HG02840 (cell line): ENCODE measurements around the gene EDDM13.
"Not testable (repeated sequence)": the region's sequence is repeated elsewhere in the genome, so short reads cannot be mapped to it uniquely, and the experiment has no call there.

ENCODE experiments used
- ATAC-seq: cut with Tn5 transposase; IDR thresholded peaks from one replicate; pipeline ENCODE4 v1.9.1; 2021; ENCODE audit warnings: mild to moderate bottlenecking, moderate library complexity, moderate number of reproducible peaks; ENCODE audit not compliant: unreplicated experiment, low FRiP score

Gene EDDM13, protein sequence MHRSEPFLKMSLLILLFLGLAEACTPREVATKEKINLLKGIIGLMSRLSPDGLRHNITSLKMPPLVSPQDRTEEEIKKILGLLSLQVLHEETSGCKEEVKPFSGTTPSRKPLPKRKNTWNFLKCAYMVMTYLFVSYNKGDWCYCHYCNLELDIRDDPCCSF

DNA sequence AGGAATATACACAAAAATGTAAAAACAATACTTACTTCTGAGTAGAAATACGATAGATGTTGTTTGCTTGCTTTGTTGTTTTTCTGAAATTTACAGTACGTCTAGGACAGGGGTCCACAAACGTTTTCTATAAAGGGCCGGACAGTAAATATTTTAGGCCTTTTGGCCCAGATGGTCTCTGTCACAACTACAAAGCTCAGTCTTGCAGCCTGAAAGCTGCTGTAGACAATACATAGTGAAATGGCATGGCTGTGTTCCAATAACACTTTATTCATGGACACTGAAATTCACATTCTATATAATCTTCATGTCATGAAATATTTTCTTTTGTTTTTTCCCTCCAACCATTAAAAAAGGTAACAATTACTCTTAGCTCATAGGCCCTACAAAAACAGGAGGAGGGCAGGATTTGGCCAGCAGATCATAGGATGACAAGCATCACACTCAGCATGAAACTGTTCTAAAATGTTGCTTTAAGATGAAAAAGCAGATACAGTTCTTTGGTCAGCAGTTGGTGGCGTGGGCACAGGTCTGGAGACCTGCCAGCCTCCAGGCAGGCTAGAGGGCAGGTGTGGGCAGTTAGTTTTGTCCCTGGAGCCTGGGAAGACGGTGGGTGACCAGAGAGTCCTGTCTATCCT is at the start of gene EDDM13:
TSS of gene EDDM13 (plus strand) at position 588 of the 638 bp plus-strand sequence. CDS start 87 bp downstream, outside the sequence.
- ATAC-seq = no peak

DNA sequence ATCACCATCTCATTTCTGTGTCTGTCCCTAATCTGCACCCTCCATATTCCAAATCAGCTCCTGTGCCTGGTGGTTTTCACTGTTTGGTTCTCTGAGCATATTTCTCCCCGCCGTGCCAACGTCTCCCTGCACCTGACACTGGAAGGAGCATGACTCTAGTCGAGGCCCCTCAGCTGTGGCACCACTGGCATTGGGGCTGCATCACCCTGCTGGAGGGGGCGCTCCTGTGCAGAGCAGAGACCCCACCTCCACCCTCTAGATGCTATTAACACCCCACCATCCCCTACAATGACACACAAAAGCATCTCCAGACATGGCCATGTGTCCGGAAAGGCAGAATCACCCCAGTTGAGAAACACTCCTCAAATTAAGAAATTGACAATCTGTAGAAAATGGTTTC is 49.6 kb upstream of the EDDM13 start:
- no peak for ATAC-seq

DNA sequence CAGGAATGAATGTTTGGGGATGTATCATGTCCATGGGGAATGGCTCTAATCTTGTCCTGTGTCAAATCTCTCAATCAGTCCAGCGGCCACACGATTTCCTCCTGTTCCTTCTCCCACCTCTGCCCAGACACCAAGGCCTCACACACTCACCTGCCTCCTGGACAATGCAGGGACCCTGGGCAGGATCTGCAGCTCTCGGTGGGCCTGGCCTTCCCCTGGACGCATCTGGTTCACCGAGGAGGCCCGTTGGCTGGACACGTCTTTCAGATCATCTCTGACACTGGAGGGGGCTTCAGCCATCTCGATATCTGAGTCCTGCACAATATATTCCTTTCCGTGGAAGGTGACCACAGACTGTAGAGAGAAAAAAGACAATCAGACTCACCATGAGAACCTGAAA is 49.1 kb upstream of the EDDM13 start:
- no peak for ATAC-seq

DNA sequence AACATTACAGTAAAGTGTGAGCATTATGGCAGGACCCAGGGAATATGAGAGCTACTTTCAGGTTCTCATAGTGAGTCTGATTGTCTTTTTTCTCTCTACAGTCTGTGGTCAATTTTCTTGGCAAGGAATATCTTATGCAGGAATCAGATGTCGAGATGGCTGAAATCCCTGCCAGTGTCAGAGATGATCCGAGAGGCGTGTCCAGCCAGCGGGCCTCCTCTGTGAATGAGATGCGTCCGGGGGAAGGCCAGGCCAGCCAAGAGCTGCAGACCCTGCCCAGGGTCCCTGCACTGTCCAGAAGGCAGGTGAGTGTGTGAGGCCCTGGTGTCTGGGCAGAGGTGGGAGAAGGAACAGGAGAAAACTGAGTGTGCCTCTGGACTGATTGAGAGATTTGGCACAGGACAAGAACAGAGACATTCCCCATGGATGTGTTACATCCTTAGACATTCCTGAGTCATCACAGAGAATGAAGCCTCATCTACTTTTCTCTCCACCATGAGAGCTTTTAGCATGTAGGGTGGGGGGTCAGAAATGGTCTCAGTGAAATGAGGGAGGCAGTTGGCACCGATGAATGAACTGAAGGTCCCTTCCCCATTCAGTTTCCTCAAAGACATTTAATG is 27.3 kb upstream of the EDDM13 start:
- no peak for ATAC-seq

DNA sequence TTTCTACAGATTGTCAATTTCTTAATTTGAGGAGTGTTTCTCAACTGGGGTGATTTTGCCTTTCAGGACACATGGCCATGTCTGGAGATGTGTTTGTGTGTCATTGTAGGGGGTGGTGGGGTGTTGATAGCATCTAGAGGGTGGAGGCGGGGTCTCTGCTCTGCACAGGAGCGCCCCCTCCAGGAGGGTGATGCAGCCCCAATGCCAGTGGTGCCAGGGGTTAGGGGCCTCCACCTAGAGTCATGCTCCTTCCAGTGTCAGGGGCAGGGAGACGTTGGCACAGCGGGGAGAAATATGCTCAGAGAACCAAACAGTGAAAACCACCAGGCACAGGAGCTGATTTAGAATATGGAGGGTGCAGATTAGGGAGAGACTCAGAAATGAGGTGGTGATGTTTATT is 26.8 kb upstream of the EDDM13 start:
- ATAC-seq = not testable (repeated sequence)

DNA sequence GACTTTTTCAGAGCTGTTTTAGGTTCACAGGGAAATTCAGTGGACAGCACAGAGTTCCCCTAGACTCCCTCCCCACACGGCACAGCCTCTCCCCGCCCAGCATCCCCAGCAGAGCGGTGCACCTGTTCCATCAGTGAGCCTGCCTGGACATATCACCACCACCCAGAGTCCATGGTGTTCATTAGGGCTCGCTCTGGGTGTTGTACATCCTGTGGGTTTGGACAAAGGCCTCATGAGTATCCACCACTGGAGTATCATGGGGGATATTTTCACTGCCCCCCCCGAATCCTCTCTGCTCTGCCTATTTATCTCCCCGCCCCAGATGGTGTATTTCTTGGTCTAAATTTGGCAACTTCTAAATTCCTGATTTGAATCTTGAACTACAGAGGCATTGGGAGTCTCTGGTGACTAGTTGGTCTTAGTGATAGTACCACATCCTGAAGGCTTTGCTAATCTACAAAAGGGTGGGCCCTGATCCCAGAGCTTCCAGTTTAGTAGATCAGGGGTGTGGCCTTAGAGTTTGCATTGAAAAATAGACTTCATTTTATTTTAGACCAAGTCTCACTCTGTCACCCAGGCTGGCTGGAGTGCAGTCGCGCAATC is 23.7 kb upstream of the EDDM13 start:
- not testable (repeated sequence) for ATAC-seq

DNA sequence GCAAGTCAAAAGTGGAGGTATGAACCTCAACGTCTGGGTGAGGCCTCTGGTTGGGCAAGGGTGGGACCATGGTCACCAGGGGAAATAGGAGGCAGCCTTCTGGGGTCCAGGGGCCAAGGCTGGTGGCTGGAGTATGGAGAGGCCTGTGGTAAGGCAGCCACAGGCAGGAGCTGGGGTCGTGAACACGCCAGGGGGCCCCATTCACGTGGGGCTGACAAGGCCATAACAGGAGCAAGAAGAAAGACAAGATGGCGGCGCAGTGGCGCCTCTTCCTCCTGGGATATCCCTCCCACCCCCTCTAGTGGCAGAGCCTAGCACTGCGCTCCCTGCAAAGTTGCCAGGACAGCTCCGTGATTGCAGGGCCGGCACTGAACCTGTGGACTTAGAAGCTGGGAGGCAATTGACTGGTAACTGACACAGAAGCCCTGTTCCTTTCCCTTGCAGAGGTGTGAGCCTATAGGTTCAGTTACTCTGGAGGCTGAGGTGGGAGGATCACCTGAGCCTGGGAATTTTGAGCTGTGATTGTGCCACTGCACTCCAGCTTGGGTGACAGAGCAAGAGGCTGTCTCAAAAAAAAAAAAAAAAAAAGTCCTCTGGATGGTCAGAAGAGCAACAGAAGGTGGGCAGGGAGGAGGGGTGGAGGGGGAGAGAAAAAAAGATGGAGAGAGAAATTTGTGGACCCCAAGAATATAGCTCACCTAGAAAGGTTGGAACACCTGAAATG is 19.7 kb upstream of the EDDM13 start:
- no peak for ATAC-seq

DNA sequence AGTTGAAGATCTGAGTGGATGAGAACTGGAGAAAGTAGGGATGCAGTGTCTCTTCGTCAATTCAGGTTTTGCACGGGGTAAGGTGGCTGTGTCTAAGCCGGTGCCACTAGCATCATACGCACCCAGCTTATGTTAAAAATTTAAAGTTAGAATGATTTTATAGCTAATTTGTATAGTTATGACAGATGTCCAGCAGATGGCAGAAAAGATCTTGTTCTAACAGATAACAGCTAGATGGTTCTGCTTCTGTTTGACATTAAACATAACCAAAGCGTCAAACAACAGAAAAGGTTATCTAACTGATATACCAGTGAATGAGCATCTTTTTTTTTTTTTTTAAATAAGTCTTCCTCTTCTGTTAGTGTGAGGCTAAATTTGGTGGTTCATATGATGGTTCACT is 18.8 kb upstream of the EDDM13 start:
- no peak for ATAC-seq

DNA sequence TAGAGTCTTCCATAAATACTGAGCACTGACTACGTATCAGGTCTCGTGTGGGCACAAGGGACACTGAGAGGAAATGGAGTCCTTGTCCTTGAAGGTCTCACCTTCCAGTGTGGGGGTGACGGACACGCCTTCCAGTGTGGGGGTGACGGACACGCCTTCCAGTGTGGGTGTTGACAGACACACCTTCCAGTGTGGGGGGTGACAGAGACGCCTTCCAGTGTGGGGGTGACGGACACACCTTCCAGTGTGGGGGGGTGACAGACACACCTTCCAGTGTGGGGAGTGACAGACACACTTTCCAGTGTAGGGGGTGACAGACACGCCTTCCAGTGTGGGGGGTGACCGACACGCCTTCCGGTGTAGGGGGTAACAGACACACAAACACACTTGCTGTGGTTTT is 14.3 kb upstream of the EDDM13 start:
- no peak for ATAC-seq

DNA sequence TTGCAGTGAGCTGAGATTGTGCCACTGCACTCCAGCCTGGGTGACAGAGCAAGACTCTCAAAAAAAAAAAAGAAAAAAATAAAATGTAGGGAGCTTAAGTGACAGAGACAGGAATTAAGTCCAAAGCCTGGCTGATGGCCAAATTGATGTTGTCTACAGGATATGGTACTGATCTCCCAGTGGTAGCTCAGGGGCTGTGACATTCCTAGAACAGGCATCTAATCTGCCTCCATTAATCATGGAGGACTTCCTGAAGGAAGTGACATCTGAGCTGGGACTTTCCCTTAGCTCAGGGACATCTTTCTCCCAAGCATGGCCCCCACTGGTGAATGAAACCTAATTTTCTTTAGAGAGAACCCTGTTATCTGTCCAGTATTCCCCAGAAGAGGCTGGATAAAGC is 11.4 kb upstream of the EDDM13 start:
- ATAC-seq = no peak

DNA sequence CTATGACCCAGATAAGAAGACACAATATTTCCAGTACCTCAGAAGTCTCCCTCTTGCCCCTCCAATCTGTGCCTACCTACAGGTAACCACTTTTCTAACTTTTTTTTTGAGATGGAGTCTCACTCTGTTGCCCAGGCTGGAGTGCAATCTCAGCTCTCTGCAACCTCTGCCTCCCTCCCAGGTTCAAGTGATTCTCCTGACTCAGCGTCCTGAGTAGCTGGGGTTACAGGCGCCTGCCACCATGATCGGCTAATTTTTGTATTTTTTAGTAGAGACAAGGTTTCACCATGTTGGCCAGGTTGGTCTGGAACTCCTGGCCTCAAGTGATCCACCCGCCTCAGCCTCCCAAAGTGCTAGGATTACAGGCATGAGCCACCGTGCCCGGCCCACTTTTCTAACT is 10.6 kb upstream of the EDDM13 start:
- not testable (repeated sequence) for ATAC-seq

DNA sequence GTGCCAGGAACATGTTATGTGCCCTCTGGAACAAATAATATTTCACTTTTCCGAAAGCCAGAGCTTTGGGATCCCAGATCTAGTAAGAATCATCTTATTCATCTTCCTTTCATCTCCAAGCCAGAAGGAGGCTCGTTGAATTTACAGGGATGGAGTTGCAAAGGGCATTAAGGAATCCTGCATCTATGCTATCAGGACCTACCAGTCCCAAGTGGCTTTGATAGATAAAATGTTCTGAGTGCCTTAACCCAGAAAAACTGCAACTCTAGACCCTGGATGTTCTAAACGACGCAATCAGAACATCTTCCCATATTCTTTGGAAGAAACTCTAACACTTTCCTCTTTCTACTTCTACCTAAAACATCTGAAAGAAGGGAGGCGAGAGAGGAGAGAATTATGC is 9.2 kb upstream of the EDDM13 start:
- no peak for ATAC-seq

DNA sequence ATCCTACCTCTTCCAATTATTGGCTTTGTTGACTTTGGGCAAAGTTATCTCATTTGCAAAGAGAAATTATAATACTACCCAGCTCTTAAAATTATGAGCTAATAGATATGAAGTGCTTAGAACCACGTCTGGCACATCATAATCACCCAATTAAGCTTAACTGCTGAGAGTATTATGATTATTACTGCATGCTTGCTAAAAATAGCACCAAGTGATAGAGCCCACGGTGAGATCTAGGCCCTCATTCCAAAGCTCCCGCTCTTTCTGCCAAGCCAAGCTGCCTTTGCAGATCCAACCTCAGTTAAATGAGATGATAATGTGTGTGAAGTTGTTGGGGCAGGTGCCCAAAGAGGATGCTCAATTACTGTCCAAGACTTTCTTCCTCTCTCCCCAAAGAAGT is 6.5 kb upstream of the EDDM13 start:
- ATAC-seq = no peak

DNA sequence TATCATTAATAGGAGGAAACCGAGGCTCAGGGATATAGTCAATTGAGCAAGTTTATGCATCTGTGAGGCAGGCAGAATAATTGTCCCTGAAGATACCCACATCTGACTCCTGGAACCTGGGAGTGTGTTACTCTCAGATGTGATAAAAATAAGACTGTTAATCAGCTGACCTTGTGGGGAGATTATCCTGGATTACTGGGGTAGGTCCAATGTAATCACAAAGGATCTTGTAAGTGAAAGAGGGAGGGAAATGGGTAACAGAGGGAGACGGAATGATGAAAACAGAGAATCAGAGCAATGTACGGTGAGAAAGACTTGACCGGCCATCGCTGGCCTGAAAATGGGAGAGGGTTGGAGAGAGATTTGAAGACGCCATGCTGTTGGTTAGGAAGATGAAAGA is 3.2 kb upstream of the EDDM13 start:
- ATAC-seq = no peak

DNA sequence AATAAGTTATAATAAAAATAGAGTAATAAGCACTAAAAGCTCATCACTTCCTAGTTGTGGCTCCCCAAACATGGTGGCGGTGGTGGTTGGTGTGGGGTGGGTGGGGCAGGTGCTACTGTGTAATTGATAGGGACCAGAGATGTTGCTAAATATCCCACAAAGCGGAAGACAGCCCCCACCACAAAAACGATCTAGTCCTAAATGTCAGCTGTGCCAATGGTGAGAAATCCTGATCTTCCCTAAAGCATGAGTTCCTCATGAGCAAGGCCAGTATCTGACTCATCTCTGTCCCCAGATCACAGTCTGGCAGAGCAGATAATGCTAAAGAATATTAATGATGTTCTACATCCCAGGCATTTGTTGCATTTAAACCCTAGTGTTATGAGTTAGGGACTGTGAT is 1.9 kb upstream of the EDDM13 start:
- no peak for ATAC-seq

DNA sequence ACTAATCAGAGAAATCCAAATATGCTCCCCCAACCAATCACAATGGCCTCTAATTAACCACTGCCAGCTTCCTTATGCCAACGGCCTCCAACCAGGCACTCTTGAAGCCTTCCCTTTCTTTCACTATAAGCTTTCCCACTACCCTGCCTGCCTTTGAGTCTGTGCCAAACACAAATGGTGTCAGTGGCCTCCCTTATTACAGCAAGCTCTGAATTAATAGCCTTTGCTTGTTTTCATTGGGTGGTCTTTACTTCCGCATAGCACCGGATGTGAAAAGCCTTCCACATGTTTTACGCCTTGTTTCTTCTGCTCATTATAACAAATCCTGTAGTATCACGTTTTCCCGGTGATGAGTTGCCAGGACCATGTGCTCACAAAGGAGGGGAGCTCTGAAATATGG is 1.4 kb upstream of the EDDM13 start:
- ATAC-seq = no peak

DNA sequence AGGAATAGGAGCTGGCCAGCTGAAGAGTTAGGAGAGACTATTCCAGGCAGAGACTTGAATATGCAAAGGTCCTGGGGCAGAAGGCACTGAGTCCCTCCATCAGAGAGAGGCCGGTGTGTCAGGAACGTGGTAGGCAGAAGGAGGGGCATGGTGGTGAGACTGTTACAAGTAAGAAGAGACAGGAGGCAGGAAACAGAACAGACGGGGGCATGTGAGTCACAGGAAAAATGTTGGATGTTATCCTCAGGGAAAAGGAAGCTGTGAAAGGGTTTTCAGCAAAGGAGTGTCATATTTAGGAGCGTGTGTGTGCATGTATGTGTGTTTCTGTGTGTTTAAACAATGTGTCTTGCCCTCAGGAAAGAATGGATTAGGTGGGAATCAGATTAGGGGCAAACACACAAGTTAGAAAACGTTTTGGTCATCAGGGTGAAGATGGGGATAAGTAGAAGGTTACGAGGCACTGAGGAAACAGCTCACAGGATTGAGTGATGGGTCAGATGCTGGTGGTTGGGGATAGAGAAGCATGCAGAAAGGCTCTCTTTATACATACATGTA is 1.1 kb downstream of the EDDM13 start:
- no peak for ATAC-seq

DNA sequence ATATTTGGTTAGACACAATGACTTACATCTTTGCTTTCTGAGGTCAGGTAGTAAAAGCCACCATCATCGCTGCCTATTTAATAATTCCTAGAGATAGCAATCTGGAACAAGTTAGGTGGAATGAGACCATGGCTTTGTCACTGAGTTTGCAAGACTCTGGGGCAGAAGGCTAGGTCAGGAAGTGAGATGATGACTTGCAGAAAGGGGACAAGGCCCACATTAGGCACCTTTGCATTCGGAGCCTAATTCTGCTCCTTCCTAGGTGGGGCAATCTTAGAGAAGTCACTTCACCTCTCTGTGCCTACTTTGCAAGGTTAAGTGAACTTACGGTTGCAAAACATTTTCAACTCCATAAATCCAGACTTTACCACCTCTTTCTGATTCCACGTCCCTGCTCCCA is 10.3 kb downstream of the EDDM13 start:
- no peak for ATAC-seq

DNA sequence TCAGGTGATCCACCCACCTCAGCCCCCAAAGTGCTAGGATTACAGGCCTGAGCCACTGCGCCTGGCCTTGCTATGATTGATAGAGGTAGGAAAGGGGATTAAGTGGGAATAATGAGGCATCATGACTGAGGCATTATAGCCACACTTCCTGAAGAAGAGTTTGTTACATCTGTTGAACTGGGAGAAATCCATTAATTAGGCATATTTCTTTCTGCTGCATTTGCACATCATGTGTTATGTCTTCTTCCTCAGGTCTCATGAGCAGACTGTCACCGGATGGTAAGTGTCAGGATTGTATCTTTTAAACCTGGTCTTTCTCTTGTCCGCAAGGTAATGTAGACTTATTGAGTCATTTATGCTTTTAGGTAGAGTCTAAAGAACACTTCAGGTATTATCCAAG is 12.2 kb downstream of the EDDM13 start:
- ATAC-seq = no peak

DNA sequence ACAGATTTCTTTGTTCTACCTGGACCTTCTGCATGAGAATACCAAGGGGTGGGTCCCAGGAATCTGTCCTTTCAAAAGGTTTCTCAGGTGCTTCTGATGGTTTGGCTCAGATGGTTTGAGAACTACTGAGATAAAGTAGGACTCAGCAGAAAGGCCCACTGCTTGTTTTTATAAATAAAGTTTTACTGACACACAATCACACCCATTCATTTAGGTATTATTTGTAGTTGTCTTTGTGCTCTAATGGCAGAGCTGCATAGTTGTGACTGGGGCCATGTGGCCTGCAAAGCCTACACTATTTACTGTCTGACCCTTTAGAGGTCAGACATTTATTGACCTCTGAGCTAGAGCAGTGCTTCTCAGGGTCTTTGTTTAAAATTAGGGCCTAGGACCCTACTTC is 17.6 kb downstream of the EDDM13 start:
- no peak for ATAC-seq

DNA sequence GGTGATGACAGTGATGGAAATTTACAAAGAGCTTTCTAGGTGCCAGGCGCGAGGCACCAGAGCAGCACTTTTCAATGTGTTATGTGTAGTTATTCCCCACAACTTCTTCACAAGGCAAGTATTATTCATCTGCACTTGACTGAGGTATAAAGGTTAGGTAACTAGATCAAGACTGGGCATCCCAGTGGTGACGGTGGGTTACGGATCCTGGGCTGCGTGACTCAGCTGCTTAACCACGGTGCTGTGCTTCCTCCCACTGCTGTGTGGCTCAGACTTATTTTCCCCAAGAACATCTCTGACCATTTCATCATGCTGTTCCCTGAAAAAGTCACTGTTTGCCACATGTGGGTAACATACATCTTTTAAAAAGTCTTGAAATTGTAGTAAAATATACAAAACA is 19.3 kb downstream of the EDDM13 start:
- ATAC-seq = no peak
